ENCODE measurements around the gene CHRNE. TPM values are rescaled to one million over a fixed set of nuclear protein-coding genes. Genes with fewer than 3 reads are reported as not detected.
"Not testable (repeated sequence)": the region's sequence is repeated elsewhere in the genome, so short reads cannot be mapped to it uniquely, and the experiment has no call there.

CHRNE gene
- total and polyA plus RNA-seq, 2 of the 13 experiments (the other 11 are each of a cell fraction or from before 2014, with no cell fraction given): 0.53 to 0.59 TPM

GRCh38 chr17:4919511-4920047 is 16.7 kb upstream of the CHRNE start (continued):
- TF ChIP-seq LBX2 (CRISPR knock-in tag; IDR thresholded peaks at IDR 0.05; ENCODE audit: borderline replicate concordance) (no peak), SP140L (CRISPR knock-in tag; IDR thresholded peaks at IDR 0.05; ENCODE audit: borderline replicate concordance) (no peak), MAZ (IDR thresholded peaks at IDR 0.05; ENCODE audit: borderline replicate concordance, low read depth, low read length) (no peak), MAZ (CRISPR knock-in tag; IDR thresholded peaks at IDR 0.05; ENCODE audit: low read depth) (no peak), SP1 (IDR thresholded peaks at IDR 0.05) (no peak), SP1 (CRISPR knock-in tag; IDR thresholded peaks at IDR 0.05) (no peak), HES4 (CRISPR knock-in tag; IDR thresholded peaks at IDR 0.05; ENCODE audit: borderline replicate concordance) (no peak)

GRCh38 chr17:4914551-4914950 is 11.7 kb upstream of the CHRNE start:
- H3K4me3 ChIP-seq (replicated peaks in 1 of 3; ENCODE audit: insufficient read depth in 1 of 3, low read depth in 2 of 3, low read length in 3 of 3); H3K9ac ChIP-seq (ENCODE audit: insufficient read depth, low read depth, low read length); H3K27me3 ChIP-seq (ENCODE audit: control insufficient read depth in 1 of 2, insufficient read depth in 2 of 2, low read length in 2 of 2); H3K36me3 ChIP-seq (replicated peaks in 1 of 2; ENCODE audit: control insufficient read depth in 1 of 2, insufficient read depth in 2 of 2, low read length in 2 of 2); FAIRE-seq; CTCF ChIA-PET (ENCODE audit: low intra/inter-chr PET ratio, low total read pairs); BruUV-seq (replicated peaks); H3K27ac ChIP-seq (ENCODE audit: extremely low read length, insufficient read depth, low read length); H3K4me2 ChIP-seq (ENCODE audit: low read depth, low read length); in situ Hi-C loops (cut with HindIII; ENCODE audit: extremely low pct_ligation_motif_present, low pct_unique_long_range_greater_than_20kb); H3K79me2 ChIP-seq (ENCODE audit: insufficient read depth, low read length); ATAC-seq; intact Hi-C loops (cut with micrococcal nuclease; ENCODE audit: unreplicated experiment); H2AFZ ChIP-seq (ENCODE audit: low read length); H3K9me3 ChIP-seq (ENCODE audit: low read length); DNase-seq (ENCODE audit: low spot score); H4K20me1 ChIP-seq (ENCODE audit: insufficient read depth, low read length): not testable (repeated sequence)
- WGBS (ENCODE audit: low lambda C conversion rate): 56% methylated on average over 4 of the region's 4 CpGs
- peaks cover 47% of the 10 kb centered on the region for H3K4me1 ChIP-seq (ENCODE audit: insufficient read depth, low read length)
- POLR2A ChIA-PET: interaction anchor here (1.0 to 2.6 kb wide), 2 partner anchors 25 kb away, joined by 3 to 12 read pairs; partner anchors contain the start of genes RNF167 and SLC25A11
- TF ChIP-seq ZNF770 (CRISPR knock-in tag; IDR thresholded peaks at IDR 0.05): 0 out of 2 replicates have a peak, but pooled peaks have one; percentile 26
- TF ChIP-seq ZNF121 (CRISPR knock-in tag; IDR thresholded peaks at IDR 0.05): peak; percentile 66
